Activated CD8-positive, alpha-beta memory T cell treated with anti-CD3 and anti-CD28 coated beads, Interleukin-2, amount 10 ng/mL, durations not matched to agents 7 days and 5 days (primary cell): Measurements from ENCODE around the gene NPAS3. TPM values are rescaled to one million over a fixed set of nuclear protein-coding genes. Genes with fewer than 3 reads are reported as not detected.

ENCODE experiments used
- ATAC-seq: fragments of 150-1000 bp; cut with Tn5 transposase; one replicate; pipeline ENCODE4 v1.10.0; 2021; ENCODE audit warnings: moderate library complexity
- CTCF ChIA-PET: fragments of 350-600 bp; sonication (Branson Sonifier 250); formaldehyde crosslinking; loops from one replicate; lab custom pipeline; 2021; ENCODE audit warnings: antibody characterized with exemption; lab: Charles Lee
- DNase-seq: peaks from one replicate; pipeline ENCODE4 v3.0.0-alpha.2; 2020
- H3K27ac Mint-ChIP-seq: one replicate; pipeline ENCODE4 v1.8.0; 2021; ENCODE audit warnings: mild to moderate bottlenecking, mixed read lengths
- H3K27me3 Mint-ChIP-seq: one replicate; pipeline ENCODE4 v1.8.0; 2021; ENCODE audit warnings: mixed read lengths
- H3K36me3 Mint-ChIP-seq: one replicate; pipeline ENCODE4 v1.8.0; 2021; ENCODE audit warnings: mild to moderate bottlenecking, mixed read lengths
- H3K4me1 Mint-ChIP-seq: one replicate; pipeline ENCODE4 v1.8.0; 2021; ENCODE audit warnings: mixed read lengths
- H3K4me3 Mint-ChIP-seq: one replicate; pipeline ENCODE4 v1.8.0; 2021; ENCODE audit warnings: mild to moderate bottlenecking, moderate library complexity, mixed read lengths
- H3K9me3 Mint-ChIP-seq: one replicate; pipeline ENCODE4 v1.8.0; 2022; ENCODE audit warnings: low read depth, mixed read lengths
- total RNA-seq, 2 experiments: library from RNA; stranded (reverse); gene quantifications; one replicate each; pipeline ENCODE4 v1.2.3, GENCODE V29; 2021

The NPAS3 gene
- total RNA-seq, 2 experiments from 2014 or later: not detected

DNA sequence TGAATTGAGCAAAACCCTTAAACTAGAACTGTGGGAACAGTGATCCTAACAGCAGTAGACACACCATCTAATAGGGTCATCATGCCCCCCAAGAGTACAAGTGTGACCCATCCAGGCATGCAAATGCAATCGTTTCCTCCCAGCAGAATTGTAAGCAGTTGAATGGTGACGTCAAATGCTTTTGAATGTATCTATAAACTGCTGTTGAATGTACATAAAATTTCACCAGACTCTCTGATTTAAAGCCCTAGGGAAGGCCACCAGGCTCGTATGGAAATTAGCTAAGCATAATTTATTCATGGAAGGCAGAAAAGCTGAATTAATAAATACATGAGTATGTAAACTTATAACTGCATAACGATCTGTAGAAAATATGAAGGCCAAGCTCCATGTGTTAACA is 529.3 kb downstream of the NPAS3 start:
- CTCF ChIA-PET: no interaction called here
- Mint-ChIP-seq H3K9me3 (peaks cover 1% of the 10 kb centered on the region), H3K36me3 (no peaks in the 10 kb centered on the region), H3K27ac (no peak overlapping the region), H3K4me1 (no peaks in the 10 kb centered on the region), H3K4me3 (no peak overlapping the region), H3K27me3 (no peaks in the 10 kb centered on the region)
- DNase-seq: no peak
- no peak for ATAC-seq

DNA sequence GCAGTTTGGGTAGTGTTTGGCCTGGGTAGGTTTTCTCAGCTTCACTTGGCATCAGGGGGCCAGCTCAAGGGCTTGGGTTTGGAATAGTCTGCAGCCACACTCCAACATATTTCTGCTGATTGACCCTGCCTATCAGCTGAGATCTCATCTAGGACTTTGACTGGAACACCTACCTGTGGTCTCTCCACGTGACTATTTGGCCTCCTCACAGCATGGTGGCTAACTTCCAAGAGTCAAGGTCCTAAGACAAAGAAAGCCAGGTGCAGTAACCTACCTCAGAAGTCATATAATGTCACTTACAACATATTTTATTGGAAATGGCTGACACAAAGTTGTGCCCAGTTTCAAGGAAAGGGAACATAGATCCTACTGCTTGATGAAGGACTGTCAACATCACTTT is 531.2 kb downstream of the NPAS3 start:
- Mint-ChIP-seq H3K27ac (no peak overlapping the region), H3K4me3 (no peak overlapping the region)

DNA sequence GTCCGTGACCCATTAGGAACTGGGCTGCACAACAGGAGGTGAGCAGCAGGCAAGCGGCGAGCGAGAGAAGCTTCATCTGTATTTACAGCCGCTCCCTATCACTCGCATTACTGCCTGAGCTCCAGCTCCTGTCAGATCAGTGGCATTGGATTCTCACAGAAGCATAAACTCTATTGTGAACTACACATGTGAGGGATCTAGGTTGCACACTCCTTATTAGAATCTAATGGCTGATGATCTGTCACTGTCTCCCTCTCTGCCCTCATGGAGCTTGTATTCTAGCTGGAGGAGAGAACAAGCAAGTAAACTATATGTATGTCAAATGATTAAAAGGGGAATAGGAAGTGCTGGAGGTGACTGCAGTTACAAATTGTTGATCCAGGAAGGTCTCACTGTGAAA is 533.1 kb downstream of the NPAS3 start:
- no peak overlapping the region for H3K27ac Mint-ChIP-seq
- no peak for DNase-seq
- no peak for ATAC-seq
- H3K4me3 Mint-ChIP-seq: no peak overlapping the region
- CTCF ChIA-PET: no interaction called here
- H3K4me1 Mint-ChIP-seq: no peaks in the 10 kb centered on the region
- H3K36me3 Mint-ChIP-seq: no peaks in the 10 kb centered on the region
- no peaks in the 10 kb centered on the region for H3K9me3 Mint-ChIP-seq
- H3K27me3 Mint-ChIP-seq: no peaks in the 10 kb centered on the region

More for the DNA sequence above, 531.2 kb downstream of the NPAS3 start:
- H3K4me1 Mint-ChIP-seq: no peaks in the 10 kb centered on the region
- H3K36me3 Mint-ChIP-seq: no peaks in the 10 kb centered on the region
- peaks cover 1% of the 10 kb centered on the region for H3K9me3 Mint-ChIP-seq
- CTCF ChIA-PET: no interaction called here
- DNase-seq (no peak), ATAC-seq (no peak)
- no peaks in the 10 kb centered on the region for H3K27me3 Mint-ChIP-seq

DNA sequence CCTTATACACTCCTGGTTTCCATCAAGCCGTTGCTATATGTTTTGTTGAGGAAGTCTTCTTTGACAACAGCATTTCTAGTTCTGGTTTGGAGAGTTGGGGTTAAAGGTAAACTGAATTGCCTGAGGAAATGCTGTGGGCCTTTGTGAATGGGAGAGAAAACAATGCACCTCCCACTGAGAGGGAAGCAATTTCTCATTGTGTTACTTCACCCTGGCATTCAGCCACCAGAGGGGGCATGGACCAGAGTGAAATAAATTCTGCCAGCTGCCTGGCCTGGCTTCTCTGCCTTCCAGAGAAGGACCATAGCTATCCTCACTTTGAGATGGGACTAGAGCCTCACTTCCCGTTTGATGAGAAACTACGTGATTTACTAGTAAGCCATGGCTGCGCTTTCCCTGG is 536.9 kb downstream of the NPAS3 start:
- CTCF ChIA-PET: no interaction called here
- no peaks in the 10 kb centered on the region for H3K4me1 Mint-ChIP-seq

DNA sequence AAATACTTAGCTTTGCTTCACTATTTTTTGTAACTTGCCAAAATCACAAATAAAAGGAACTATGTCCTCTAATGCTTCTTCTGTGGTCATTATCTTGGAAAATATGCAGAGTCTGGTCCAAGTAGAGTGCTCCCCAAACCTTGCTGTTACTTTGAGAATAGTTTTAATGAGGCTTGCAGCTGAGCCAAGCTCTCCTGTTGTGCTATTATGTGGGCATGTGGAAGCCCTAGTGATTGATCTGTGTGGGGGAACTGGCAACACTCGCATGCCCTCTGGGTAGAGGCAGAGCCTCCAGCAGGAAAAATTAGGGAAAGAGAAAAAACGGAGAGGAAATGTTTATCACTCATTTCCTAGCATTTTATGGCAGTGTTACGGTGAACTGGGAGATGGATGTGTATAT is 539.1 kb downstream of the NPAS3 start:
- Mint-ChIP-seq H3K4me1 (no peaks in the 10 kb centered on the region), H3K27ac (no peak overlapping the region), H3K27me3 (no peaks in the 10 kb centered on the region), H3K4me3 (no peak overlapping the region), H3K36me3 (no peaks in the 10 kb centered on the region), H3K9me3 (no peaks in the 10 kb centered on the region)
- ATAC-seq (no peak), DNase-seq (no peak)
- CTCF ChIA-PET: no interaction called here

More for the DNA sequence above, 536.9 kb downstream of the NPAS3 start:
- Mint-ChIP-seq H3K27me3 (no peaks in the 10 kb centered on the region), H3K27ac (no peak overlapping the region), H3K36me3 (no peaks in the 10 kb centered on the region), H3K4me3 (no peak overlapping the region), H3K9me3 (no peaks in the 10 kb centered on the region)
- no peak for DNase-seq
- ATAC-seq: no peak

DNA sequence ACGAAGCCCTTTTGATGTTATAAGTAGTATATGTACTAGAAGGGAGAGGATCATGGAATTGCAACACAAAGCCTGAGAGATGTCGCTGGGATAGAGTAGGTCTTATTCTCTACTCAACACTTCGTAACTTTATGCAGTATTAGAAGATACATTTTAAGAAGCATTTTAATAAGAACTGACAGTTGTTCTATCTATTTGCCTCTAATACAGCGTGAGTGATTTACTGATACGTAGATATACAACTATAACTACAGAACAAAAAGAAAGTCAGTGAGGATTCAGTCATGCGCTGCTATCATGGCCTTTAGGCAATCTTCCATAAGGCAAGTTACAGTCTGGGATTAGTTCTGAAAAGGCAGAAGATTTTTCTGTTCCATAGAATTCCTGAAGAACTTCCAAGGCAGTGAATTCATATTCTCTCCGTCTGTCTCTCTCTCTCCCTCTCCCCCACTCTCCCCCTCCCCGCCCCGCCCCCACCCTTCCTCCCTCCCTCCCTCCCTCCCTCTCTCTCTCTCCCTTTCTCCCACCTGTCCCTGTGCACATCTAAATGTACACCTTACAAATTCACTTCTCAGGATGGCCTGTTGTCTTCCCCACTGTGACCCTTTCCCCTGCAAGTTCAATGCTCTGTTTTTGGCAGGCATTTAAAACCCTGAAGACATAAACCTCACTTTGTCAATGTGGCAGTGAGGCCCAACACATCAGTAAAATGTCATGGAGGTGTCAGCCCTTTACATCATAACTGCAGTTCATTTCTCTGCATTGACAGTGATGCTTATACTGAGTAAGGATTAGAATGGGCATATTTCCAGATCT is 541.6 kb downstream of the NPAS3 start:
- Mint-ChIP-seq H3K4me1 (no peaks in the 10 kb centered on the region), H3K27me3 (no peaks in the 10 kb centered on the region), H3K36me3 (no peaks in the 10 kb centered on the region), H3K27ac (no peak overlapping the region), H3K9me3 (no peaks in the 10 kb centered on the region), H3K4me3 (no peak overlapping the region)
- DNase-seq (no peak), ATAC-seq (no peak)
- CTCF ChIA-PET: no interaction called here

DNA sequence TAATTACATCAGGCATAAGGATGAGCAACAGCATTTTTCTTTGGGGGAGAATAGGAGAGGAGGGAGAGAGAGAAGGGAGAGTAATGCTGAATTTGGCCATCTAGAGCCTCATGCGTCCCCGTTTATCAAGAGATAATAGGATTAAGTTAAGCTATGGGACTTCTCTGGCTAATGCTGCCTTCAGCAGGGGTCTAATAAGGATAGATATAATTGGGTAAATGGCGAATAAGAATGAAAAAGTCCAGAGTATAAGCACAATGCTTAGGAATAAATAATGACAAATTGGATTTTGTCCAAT is 542.2 kb downstream of the NPAS3 start:
- Mint-ChIP-seq H3K36me3 (no peaks in the 10 kb centered on the region), H3K4me1 (no peaks in the 10 kb centered on the region), H3K4me3 (no peak overlapping the region), H3K27me3 (no peaks in the 10 kb centered on the region), H3K9me3 (no peaks in the 10 kb centered on the region), H3K27ac (no peak overlapping the region)
- CTCF ChIA-PET: no interaction called here
- no peak for ATAC-seq
- no peak for DNase-seq

DNA sequence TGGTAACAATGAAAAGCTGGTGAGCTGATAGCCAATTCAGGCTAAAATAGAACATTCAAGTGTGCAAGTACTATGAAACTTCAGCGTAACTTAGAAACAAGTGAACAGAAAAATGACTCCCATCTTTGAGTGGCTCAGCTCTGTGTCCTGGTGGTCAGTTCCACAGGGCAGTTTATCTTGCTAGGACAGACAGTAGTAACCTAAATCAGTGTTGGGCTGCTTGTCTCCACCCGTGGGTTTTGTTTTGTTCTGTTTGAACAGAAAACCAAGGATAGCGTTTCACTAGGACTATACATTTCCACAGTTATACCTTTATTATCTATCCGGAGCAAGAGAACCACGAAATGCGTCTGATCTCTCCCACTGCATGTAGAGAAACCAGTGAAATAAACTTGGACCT is 544.4 kb downstream of the NPAS3 start:
- Mint-ChIP-seq H3K36me3 (no peaks in the 10 kb centered on the region), H3K27me3 (no peaks in the 10 kb centered on the region)

DNA sequence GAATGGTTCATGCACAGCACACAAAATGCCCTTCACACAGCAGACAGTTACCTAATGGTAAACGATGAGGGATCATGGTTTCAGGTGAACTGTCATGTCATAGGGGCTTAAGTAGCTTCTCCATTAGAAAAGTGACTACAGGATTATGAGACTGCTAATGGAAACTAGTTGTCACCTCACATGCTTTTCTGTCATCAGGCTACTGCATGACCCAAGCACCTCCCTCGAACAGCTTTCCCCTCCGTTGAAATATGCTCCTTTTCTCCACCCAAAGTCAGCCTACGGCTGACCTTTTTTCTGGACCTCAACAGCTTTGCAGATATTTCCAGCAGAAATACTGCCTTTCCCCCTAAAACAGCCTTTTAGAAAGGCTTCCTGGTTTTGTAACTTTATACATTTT is 544.9 kb downstream of the NPAS3 start:
- CTCF ChIA-PET: no interaction called here

More for the DNA sequence above, 544.4 kb downstream of the NPAS3 start:
- Mint-ChIP-seq H3K27ac (no peak overlapping the region), H3K9me3 (no peaks in the 10 kb centered on the region), H3K4me1 (no peaks in the 10 kb centered on the region), H3K4me3 (no peak overlapping the region)
- ATAC-seq (no peak), DNase-seq (no peak)
- CTCF ChIA-PET: no interaction called here

DNA sequence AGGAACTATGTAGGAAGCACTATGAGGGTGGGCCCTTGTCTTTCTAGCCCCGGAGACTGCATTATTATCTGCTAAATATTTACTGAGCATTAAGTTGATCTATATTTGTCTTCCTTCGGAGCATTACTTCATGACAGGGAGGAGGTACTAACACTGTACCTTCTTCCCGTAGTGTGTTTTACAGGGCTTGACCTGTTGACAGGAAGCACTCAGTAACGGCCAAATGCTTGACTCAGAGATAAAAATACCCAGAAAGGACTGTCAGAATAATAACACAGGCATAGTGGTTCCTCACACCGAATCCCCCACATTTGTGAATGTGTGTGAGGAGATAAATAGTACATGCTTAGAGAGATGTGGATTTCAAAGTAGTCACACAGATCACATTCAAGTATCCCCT is 545.6 kb downstream of the NPAS3 start:
- Mint-ChIP-seq H3K4me1 (no peaks in the 10 kb centered on the region), H3K9me3 (no peaks in the 10 kb centered on the region), H3K27me3 (no peaks in the 10 kb centered on the region), H3K27ac (no peak overlapping the region), H3K36me3 (no peaks in the 10 kb centered on the region), H3K4me3 (no peak overlapping the region)
- DNase-seq (no peak), ATAC-seq (no peak)
- CTCF ChIA-PET: no interaction called here

More for the DNA sequence above, 544.9 kb downstream of the NPAS3 start:
- H3K4me3 Mint-ChIP-seq: no peak overlapping the region
- DNase-seq: no peak
- no peaks in the 10 kb centered on the region for H3K9me3 Mint-ChIP-seq
- no peak for ATAC-seq
- H3K4me1 Mint-ChIP-seq: no peaks in the 10 kb centered on the region
- H3K27ac Mint-ChIP-seq: no peak overlapping the region
- H3K36me3 Mint-ChIP-seq: no peaks in the 10 kb centered on the region
- no peaks in the 10 kb centered on the region for H3K27me3 Mint-ChIP-seq

DNA sequence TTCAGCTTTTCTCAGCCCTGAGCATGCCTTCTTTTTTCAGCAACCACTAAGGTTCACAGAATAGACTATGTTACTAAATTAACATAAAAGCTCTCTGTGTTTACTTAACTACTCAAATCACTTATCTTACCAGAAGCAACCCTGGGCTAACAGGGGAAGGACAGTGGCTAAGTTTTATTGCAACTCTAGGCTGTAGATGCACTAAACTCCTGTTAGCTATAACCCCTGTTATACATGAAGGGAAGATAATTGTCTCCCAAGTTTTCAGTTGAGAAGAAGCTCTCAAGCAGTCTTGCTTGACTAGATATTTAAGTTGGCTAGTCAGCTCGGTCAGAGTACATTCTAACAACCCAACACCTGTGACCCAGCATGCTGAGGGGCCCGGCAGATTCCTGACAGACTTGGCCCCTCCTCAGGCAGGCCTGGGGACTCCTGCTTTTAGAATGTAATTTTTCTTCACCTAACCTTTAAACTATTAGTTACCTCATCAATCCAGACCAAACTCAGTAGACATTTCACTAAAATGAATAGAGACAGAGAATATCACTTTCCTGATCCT is 547.7 kb downstream of the NPAS3 start:
- Mint-ChIP-seq H3K9me3 (no peaks in the 10 kb centered on the region), H3K4me3 (no peak overlapping the region), H3K4me1 (no peaks in the 10 kb centered on the region), H3K27ac (no peak overlapping the region), H3K36me3 (no peaks in the 10 kb centered on the region), H3K27me3 (no peaks in the 10 kb centered on the region)
- CTCF ChIA-PET: no interaction called here
- ATAC-seq (no peak), DNase-seq (no peak)

DNA sequence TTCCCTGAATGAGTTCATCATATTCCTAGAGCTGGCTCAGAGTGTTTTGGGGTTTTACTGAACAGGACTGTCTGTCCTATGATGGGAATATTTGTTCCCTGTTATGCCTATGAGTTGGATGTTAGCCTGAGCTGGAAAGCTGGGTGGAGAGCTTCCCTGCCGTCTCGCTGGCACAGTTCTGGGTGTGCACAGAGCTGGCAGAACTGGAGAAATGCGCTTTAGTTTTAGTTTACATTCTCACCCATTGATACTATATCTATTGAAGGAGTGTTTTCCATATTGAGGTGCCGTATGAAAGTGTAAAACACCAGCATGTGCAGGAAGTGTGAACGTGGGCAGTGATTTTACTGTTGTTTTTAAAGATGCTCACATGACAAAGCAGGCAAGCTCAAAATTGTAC is 549.9 kb downstream of the NPAS3 start:
- CTCF ChIA-PET: no interaction called here
- H3K9me3 Mint-ChIP-seq: no peaks in the 10 kb centered on the region
- no peak overlapping the region for H3K27ac Mint-ChIP-seq
- no peak for ATAC-seq
- DNase-seq: no peak
- no peak overlapping the region for H3K4me3 Mint-ChIP-seq
- H3K4me1 Mint-ChIP-seq: no peaks in the 10 kb centered on the region
- H3K36me3 Mint-ChIP-seq: no peaks in the 10 kb centered on the region
- H3K27me3 Mint-ChIP-seq: no peaks in the 10 kb centered on the region

DNA sequence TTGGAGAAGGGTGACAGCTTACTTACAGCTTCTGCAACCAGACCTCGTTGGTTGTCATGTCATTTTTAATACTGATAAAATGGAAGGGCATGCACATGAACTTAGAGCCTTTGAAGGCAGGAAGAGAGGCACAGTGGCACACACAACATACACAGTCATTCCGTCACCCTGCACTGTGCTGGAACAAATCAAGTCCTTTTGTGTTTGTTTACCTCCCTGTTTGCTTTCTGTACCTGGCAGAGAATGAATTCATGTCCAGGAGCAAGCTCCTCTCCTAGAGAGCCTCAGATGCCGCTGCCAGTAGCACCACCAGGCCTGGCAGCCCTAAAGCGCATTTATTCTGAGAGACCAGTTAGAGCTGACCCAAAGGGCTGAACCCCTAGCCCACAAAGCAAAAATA is 551.9 kb downstream of the NPAS3 start:
- Mint-ChIP-seq H3K4me3 (no peak overlapping the region), H3K27ac (no peak overlapping the region), H3K4me1 (no peaks in the 10 kb centered on the region), H3K9me3 (peaks cover 6% of the 10 kb centered on the region), H3K27me3 (no peaks in the 10 kb centered on the region), H3K36me3 (no peaks in the 10 kb centered on the region)
- no peak for ATAC-seq
- DNase-seq: no peak
- CTCF ChIA-PET: no interaction called here

DNA sequence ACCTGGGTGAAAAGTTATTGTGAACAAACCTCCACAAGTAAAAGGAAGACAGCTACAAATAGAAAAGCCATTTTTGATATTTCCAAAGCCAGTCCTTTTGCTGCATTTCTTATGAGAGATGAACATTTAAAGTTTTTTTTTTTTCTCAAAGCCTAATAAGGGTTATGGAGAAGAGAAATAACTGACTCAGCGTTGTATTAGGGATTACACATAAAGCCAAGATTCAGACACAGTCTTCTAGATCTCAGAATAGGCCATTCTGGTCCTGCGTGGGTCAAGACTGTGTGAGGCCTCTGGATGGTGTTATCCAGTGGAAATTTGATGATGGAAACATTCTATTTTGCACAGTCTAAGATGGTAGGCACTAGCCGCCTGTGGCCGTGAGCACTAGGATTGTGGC is 552.4 kb downstream of the NPAS3 start:
- DNase-seq: no peak
- no peak for ATAC-seq
- no peak overlapping the region for H3K27ac Mint-ChIP-seq
- no peaks in the 10 kb centered on the region for H3K4me1 Mint-ChIP-seq
- no peaks in the 10 kb centered on the region for H3K27me3 Mint-ChIP-seq
- peaks cover 8% of the 10 kb centered on the region for H3K9me3 Mint-ChIP-seq
- CTCF ChIA-PET: interaction anchor here (0.6 kb wide), 1 partner anchor 411 kb away, joined by 4 read pairs; no protein-coding TSS in a partner anchor
- no peak overlapping the region for H3K4me3 Mint-ChIP-seq
- no peaks in the 10 kb centered on the region for H3K36me3 Mint-ChIP-seq
